Dedifferentiated amniotic fluid mesenchymal stem cell (primary cell): ENCODE results near the gene POMGNT2.

Experiments
- DNase-seq: peaks from one replicate; pipeline ENCODE4 v3.0.0-alpha.2; 2016; ENCODE audit errors: extremely low spot score

Gene POMGNT2

DNA sequence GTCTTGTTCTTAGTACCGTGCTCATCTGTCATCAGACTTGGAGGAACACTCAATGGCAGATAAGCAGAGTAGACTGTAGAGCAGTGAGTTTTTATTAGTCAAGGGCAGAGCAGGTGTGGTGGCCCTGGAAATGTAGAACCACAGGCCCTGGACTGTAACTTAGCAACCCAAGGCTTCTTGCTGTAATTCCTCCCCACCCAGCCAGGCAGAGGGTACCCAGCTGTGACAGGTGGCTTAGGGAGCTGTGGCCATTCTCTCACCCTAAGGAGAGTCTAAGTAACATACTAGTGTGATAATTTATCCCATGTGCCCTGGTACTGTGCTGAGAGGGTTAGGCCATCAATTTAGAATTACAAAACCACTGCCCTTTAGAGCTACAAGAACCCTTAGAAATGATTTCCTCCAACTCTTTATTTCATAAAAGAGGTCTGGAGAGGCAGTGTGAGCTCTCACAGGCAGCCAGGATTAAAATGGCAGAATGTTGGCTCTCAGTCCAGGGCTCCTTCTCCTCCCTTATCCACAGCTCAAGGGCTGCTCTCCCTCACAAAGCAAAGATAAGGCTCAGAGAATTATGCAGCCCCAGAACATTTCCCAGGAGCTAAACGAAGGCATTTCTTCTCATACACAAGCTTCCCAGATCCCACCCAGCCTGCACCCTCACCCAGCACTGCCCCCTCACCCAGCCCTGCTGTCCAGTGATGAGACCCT lies 3.0 kb downstream of the POMGNT2 start:
- DNase-seq: no peak

DNA sequence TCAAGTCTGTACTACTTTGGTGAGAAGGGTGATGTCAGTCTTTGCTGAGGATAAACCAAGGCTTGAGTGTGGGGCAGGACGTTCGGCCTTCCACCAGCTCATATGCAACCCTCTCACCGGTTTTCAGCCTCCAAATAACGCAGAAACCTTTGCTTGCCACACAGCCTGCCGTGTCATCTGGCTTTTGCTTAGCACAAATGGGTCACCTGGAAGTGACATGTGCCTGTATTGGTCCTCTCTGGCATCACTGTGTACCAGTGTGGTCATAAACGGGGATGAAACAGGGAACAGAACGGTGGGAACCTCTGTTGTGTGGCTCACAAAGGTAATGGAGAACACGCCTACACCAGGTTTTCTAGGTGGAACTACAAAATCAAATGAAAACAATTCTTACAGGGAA lies 7.1 kb downstream of the POMGNT2 start:
- no peak for DNase-seq

- no peak for DNase-seq
Measured at GRCh38 chr3:43097400-43098080, 8.3 kb downstream of the POMGNT2 start.

- no peak for DNase-seq
Measured at GRCh38 chr3:43096761-43097160, 9.1 kb downstream of the POMGNT2 start.

DNA sequence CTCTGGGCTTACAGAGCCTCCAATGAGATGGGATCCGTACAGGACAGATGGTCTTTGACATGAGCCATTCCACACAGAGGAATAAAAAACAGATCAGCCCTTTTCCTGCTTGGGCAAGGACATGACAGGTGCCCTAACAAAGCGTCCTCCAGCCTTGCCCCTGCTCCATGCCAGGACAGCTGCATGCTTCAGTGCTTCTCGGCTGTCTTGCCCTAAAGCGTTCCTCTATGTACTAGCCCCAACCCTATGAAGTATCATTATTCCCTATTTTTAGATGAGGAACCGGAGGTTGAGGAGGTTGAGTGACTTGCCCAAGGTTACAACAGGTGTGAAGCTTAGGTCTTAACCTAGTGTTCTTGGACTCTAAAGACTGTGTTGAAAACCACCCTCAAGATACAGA lies 10.5 kb downstream of the POMGNT2 start:
- DNase-seq: no peak

- DNase-seq: no peak
Measured at GRCh38 chr3:43094851-43095250, 11.0 kb downstream of the POMGNT2 start.

DNA sequence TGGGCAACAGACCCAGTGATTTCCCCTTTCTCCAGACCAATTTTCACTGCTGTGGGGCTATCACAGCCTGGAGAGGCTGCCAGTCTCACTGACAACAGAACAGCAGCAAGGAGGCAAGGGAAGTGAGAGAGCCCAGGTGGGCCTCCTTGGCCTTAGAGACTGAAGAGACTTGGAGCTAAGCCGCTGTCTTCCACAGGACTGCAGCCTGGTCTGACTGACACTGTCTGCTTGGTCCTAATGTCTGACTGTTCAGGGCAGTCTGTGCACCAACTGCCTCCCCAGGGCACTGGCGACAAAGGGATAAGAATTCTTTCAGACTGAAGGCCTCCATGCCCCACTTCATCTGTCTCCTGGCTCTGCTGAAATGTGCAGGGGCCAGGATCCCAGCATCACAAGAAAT lies 11.5 kb downstream of the POMGNT2 start:
- DNase-seq: no peak

GRCh38 chr3:43093974-43094373 lies 11.9 kb downstream of the POMGNT2 start:
- no peak for DNase-seq

GRCh38 chr3:43093006-43093405 lies 12.9 kb downstream of the POMGNT2 start:
- no peak for DNase-seq

DNA sequence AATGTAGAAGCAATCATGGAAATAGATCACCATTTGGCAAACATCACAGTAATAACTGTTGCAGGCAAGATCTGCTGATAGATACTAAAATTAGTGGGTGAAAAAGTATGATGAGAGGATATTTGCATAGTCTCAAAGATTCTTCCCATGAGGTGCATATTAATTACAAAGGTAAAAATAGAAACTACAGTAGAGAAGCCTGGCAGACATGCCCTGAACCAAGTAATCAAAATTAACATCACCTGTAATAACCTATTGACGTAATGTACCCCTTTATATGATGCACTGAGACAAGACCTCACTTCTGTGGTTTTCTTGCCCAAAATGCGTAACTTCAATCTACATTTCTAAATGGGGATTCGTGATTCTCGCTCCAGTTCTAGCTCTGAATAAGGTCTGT lies 14.4 kb downstream of the POMGNT2 start:
- DNase-seq: no peak

GRCh38 chr3:43090238-43090637 lies 15.6 kb downstream of the POMGNT2 start:
- DNase-seq: no peak

DNA sequence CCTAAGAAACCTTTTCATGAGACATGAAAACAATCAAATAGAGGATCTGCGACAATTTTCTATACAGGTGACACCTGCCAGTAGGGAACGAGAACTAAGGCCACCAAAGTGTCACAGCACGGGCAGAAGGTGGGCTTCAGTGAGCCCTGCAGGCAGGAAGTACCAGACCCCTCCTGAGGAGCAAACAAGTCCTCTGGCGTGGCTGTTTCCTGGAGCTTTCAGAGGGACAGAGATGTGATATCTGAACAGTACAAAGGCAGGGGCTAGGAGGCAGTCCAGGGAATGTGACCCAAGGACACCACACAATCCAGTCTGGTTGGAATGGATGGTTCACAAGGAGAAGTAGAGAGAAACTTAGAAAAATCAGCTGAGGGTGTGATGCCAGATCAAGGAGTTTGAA lies 16.8 kb downstream of the POMGNT2 start:
- DNase-seq: no peak

- DNase-seq: no peak
Measured at GRCh38 chr3:43087249-43087776, 18.6 kb downstream of the POMGNT2 start.

DNA sequence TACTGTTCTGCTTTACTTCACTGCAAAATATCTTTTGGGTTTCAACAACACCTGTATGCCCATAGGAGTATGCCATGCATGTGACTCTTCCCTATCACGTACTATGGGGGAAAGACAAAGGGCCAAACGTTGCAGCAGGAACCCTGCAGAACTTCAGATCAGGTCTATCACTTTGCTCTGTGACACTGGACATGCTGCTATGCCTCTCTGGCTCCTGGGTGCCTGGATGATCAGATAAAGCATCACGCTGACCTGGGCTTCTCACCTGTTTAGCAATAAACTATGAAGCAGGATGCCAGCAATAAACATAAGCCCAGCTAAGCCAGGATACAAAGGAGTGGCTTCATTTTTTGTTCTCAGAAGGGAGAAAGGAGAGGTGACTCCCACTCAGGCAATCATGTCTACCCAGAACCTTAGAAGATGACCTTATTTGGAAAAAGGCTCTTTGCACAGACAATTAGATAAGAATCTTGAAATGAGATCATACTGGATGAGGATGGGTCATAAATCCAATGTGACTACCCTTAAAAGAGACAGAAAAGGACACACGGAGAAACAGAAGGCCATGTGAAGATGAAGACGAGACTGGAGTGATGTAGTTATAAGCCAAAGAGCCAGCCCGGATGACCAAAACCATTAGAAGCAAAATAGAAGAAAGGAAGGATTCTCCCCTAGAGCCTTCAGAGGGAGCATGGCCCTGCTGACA lies 19.3 kb downstream of the POMGNT2 start:
- DNase-seq: no peak

- DNase-seq: no peak
Measured at GRCh38 chr3:43082457-43082856, 23.4 kb downstream of the POMGNT2 start.

DNA sequence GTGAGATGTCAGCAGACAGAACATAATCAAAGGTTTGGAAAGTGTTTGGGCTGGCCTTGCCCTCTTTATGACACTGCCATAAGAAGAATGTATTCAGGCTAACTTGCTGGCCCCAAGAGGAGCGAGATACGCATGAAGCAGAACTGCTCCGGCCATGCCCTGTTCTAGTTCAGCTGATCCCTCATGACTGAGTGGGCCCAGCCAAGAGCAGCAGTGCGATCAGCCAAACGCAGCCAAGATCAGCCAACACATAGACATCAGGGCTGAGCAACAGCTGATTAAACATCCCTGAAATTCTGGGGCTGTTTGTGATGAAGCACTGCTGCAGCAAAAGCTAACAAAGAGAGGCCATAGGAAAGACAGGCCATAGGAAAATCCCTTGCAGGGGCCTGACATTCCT lies 24.1 kb downstream of the POMGNT2 start:
- DNase-seq: no peak

DNA sequence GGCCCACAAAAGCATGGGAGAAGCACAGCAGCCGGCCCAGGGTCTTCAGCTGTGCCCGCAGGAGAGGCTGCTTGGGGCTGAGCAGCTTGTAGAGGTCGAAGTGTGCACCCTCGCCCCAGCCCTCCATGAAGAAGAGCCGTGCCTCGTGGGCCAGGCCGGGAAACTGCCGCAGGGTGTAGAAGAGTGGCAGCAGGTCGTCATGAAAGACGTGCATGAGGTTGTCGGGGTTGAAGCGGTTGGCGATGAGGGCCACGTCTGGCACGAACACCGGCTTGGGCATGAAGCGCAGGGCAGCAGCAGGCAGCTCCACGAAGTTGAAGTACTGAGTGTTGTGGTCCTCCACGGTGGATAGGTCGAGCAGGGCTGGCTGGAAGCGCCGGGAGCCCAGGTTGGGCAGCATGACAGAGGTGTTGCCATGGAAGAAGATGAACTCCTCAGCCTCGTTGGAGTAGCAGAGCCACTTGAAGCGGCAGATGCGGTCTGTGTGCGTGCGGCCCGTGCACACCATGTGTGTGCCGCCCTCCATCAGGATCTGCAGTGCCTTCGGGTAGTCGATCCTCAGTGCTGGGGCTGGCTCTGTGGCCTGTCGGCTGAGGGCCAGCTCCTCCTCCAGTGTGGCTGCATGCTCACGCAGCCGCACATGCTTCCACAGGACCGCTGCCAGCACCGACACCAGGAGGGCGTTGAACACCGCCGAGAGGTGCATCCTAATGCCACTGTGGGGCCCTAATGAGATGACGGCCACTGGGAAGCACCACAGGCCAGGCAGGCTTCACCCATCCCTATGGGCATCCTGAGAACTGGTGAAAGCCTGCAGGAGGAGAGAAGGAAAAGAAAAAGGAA lies 24.9 kb downstream of the POMGNT2 start:
- no peak for DNase-seq

GRCh38 chr3:43079536-43080332 lies 26.1 kb downstream of the POMGNT2 start:
- DNase-seq: no peak

DNA sequence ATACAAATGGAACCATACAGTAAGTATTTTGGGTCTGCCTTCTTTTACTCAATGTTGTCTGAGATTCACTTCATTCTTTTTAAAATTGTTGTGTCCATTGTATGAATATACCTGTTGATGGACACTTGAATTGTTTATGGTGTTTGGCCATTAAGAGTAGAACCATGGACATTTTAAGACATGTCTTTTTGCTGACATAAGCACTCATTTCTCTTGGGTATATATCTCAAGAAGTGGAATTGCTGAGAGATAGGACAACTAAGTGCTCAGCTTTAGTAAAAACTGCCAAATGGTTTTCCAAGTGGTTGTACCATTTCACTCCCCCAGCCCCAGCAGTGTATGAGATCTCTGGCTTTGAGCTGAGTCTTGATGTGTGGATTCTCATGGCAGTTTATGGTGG lies 28.2 kb downstream of the POMGNT2 start:
- DNase-seq: no peak

- no peak for DNase-seq
Measured at GRCh38 chr3:43077261-43077660, 28.6 kb downstream of the POMGNT2 start.

DNA sequence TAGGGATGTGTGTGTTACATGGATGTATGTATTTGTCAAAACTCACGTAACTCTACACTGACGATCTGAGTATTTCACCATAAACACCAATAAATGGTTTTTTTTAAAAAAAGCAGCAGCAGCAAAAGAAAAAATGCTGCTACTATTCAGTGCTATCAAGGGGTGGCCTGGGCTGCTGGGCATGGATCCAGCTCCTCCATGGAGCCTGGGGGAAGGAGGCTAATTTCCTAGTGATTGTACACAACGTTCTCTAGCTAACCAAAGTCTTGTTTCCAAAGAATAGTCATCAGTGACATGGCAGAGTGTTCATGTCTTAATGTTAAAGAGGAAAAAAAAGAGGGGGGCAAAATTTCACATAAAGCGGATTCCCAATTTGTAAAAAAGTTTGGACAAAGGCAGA lies 29.0 kb downstream of the POMGNT2 start:
- DNase-seq: no peak
